ENCODE results near the gene LFNG. TPM values are rescaled to one million over a fixed set of nuclear protein-coding genes. Genes with fewer than 3 reads are reported as not detected.

The LFNG gene
- total RNA-seq, 2 donors from 2014 or later, result 16.0 to 47.2 TPM

GRCh38 chr7:2542916-2543871, 23.6 kb downstream of the LFNG start:
- Mint-ChIP-seq H3K36me3 (ENCODE audit: low read depth) (peaks cover 50% of the 10 kb centered on the region), H3K27ac (no peak overlapping the region), H3K9me3 (no peaks in the 10 kb centered on the region), H3K27me3 (ENCODE audit: insufficient read depth) (no peaks in the 10 kb centered on the region), H3K4me1 (no peaks in the 10 kb centered on the region), H3K4me3 (no peak overlapping the region)
- no peak overlapping the region for H3K9ac ChIP-seq (ENCODE audit: extremely low read depth, low read length, poor library complexity, severe bottlenecking)
- H3K27ac ChIP-seq (ENCODE audit: low read depth, low read length), result no peak overlapping the region
- TF ChIP-seq CTCF (conservative IDR thresholded peaks at IDR 0.05), result no peak
- no peak for DNase-seq
- H3K27me3 ChIP-seq (ENCODE audit: control insufficient read depth, insufficient read depth, low read length, poor library complexity, severe bottlenecking), result no peaks in the 10 kb centered on the region
- H3K4me3 ChIP-seq (ENCODE audit: low read length), result no peak overlapping the region
- H3K9me3 ChIP-seq (ENCODE audit: control insufficient read depth, low read length), result no peaks in the 10 kb centered on the region
- 94 to 95% methylated on average over 22 to 53 of the region's 53 CpGs for WGBS, 2 experiments (ENCODE audit: insufficient coverage in 1 of 2, insufficient read length in 1 of 2)
- peaks cover 19% of the 10 kb centered on the region for H3K36me3 ChIP-seq (ENCODE audit: control insufficient read depth, insufficient read depth, low read length)
- no peaks in the 10 kb centered on the region for H3K4me1 ChIP-seq (ENCODE audit: control insufficient read depth, insufficient read depth, low read length)

GRCh38 chr7:2544541-2545188, 25.1 kb downstream of the LFNG start:
- no peak for DNase-seq
- 95 to 98% methylated on average over 22 to 23 of the region's 23 CpGs for WGBS, 2 experiments (ENCODE audit: insufficient coverage in 1 of 2, insufficient read length in 1 of 2)
- H3K9ac ChIP-seq (ENCODE audit: extremely low read depth, low read length, poor library complexity, severe bottlenecking), result no peak overlapping the region
- Mint-ChIP-seq H3K9me3 (no peaks in the 10 kb centered on the region), H3K36me3 (ENCODE audit: low read depth) (peaks cover 52% of the 10 kb centered on the region), H3K4me3 (no peak overlapping the region), H3K27me3 (ENCODE audit: insufficient read depth) (no peaks in the 10 kb centered on the region), H3K27ac (no peak overlapping the region), H3K4me1 (no peaks in the 10 kb centered on the region)
- no peak overlapping the region for H3K4me3 ChIP-seq (ENCODE audit: low read length)
- no peaks in the 10 kb centered on the region for H3K4me1 ChIP-seq (ENCODE audit: control insufficient read depth, insufficient read depth, low read length)
- H3K36me3 ChIP-seq (ENCODE audit: control insufficient read depth, insufficient read depth, low read length), result peaks cover 33% of the 10 kb centered on the region
- no peaks in the 10 kb centered on the region for H3K27me3 ChIP-seq (ENCODE audit: control insufficient read depth, insufficient read depth, low read length, poor library complexity, severe bottlenecking)
- no peak for TF ChIP-seq CTCF (conservative IDR thresholded peaks at IDR 0.05)
- H3K9me3 ChIP-seq (ENCODE audit: control insufficient read depth, low read length), result no peaks in the 10 kb centered on the region
- H3K27ac ChIP-seq (ENCODE audit: low read depth, low read length), result no peak overlapping the region

GRCh38 chr7:2545746-2546425, 26.3 kb downstream of the LFNG start:
- Histone ChIP-seq H3K9ac (ENCODE audit: extremely low read depth, low read length, poor library complexity, severe bottlenecking) (no peak overlapping the region), H3K9me3 (ENCODE audit: control insufficient read depth, low read length) (no peaks in the 10 kb centered on the region), H3K27me3 (ENCODE audit: control insufficient read depth, insufficient read depth, low read length, poor library complexity, severe bottlenecking) (no peaks in the 10 kb centered on the region), H3K27ac (ENCODE audit: low read depth, low read length) (no peak overlapping the region), H3K4me3 (ENCODE audit: low read length) (no peak overlapping the region), H3K36me3 (ENCODE audit: control insufficient read depth, insufficient read depth, low read length) (peaks cover 40% of the 10 kb centered on the region), H3K4me1 (ENCODE audit: control insufficient read depth, insufficient read depth, low read length) (no peaks in the 10 kb centered on the region)
- Mint-ChIP-seq H3K27me3 (ENCODE audit: insufficient read depth) (no peaks in the 10 kb centered on the region), H3K4me3 (no peak overlapping the region), H3K36me3 (ENCODE audit: low read depth) (peaks cover 49% of the 10 kb centered on the region), H3K4me1 (no peaks in the 10 kb centered on the region), H3K27ac (no peak overlapping the region), H3K9me3 (no peaks in the 10 kb centered on the region)
- no peak for TF ChIP-seq CTCF (conservative IDR thresholded peaks at IDR 0.05)
- no peak for DNase-seq
- 96 to 97% methylated on average over 19 to 20 of the region's 20 CpGs for WGBS, 2 experiments (ENCODE audit: insufficient coverage in 1 of 2, insufficient read length in 1 of 2)

All from endodermal cell (in vitro differentiated cells).